Astrocyte (in vitro differentiated cells and primary cell): ENCODE measurements around the gene HOXC6. TPM values are rescaled to one million over a fixed set of nuclear protein-coding genes. Genes with fewer than 3 reads are reported as not detected.

Experiments used
- DNase-seq: peaks from one replicate; pipeline ENCODE4 v3.0.0-alpha.2; 2010; ENCODE audit warnings: low read depth
- FAIRE-seq: peaks from 2 replicates; lab custom pipeline; 2011; peaks lifted over from hg19 to GRCh38; lab: Jason Lieb, UNC
- H2AFZ ChIP-seq: 2 replicates; pipeline ENCODE4 v1.6.0; 2012; ENCODE audit warnings: low read depth, low read length, inconsistent platforms
- H3K27ac ChIP-seq: 2 replicates; pipeline ENCODE4 v1.5.1; 2011; ENCODE audit warnings: low read depth, low read length, inconsistent platforms
- H3K27me3 ChIP-seq: 2 replicates; pipeline ENCODE4 v1.6.0; 2011; ENCODE audit warnings: low read length, inconsistent platforms; ENCODE audit not compliant: insufficient read depth
- H3K36me3 ChIP-seq: 2 replicates; pipeline ENCODE4 v1.5.1; 2011; ENCODE audit warnings: low read length, inconsistent platforms; ENCODE audit not compliant: insufficient read depth
- H3K4me1 ChIP-seq: 2 replicates; pipeline ENCODE4 v1.5.1; 2011; ENCODE audit warnings: low read length, inconsistent platforms; ENCODE audit not compliant: insufficient read depth
- H3K4me2 ChIP-seq: 2 replicates; pipeline ENCODE4 v1.6.0; 2012; ENCODE audit warnings: low read length, inconsistent platforms
- H3K4me3 ChIP-seq: 2 replicates; pipeline ENCODE4 v1.5.1; 2011; ENCODE audit warnings: low read depth, mild to moderate bottlenecking, low read length, inconsistent platforms; ENCODE audit not compliant: insufficient read depth
- H3K79me2 ChIP-seq: 2 replicates; pipeline ENCODE4 v1.6.0; 2012; ENCODE audit warnings: mild to moderate bottlenecking, low read length, inconsistent platforms; ENCODE audit not compliant: insufficient read depth
- H3K9ac ChIP-seq: 2 replicates; pipeline ENCODE4 v1.6.0; 2012; ENCODE audit warnings: mild to moderate bottlenecking, low read length, inconsistent platforms
- H3K9me3 ChIP-seq: 2 replicates; pipeline ENCODE4 v1.5.1; 2012; ENCODE audit warnings: low read depth, mild to moderate bottlenecking, low read length, inconsistent platforms; ENCODE audit not compliant: insufficient read depth
- H4K20me1 ChIP-seq: 2 replicates; pipeline ENCODE4 v1.6.0; 2012; ENCODE audit warnings: low read length, inconsistent platforms; ENCODE audit not compliant: insufficient read depth
- H3K27ac Mint-ChIP-seq: one replicate; pipeline ENCODE4 v1.8.0; 2021; ENCODE audit warnings: mild to moderate bottlenecking, mixed read lengths; ENCODE audit not compliant: unreplicated experiment
- H3K27me3 Mint-ChIP-seq: one replicate; pipeline ENCODE4 v1.8.0; 2021; ENCODE audit warnings: low read depth, mixed read lengths; ENCODE audit not compliant: unreplicated experiment
- H3K36me3 Mint-ChIP-seq: one replicate; pipeline ENCODE4 v1.8.0; 2021; ENCODE audit warnings: low read depth, mixed read lengths; ENCODE audit not compliant: unreplicated experiment
- H3K4me1 Mint-ChIP-seq: one replicate; pipeline ENCODE4 v1.8.0; 2021; ENCODE audit warnings: low read depth, mixed read lengths; ENCODE audit not compliant: unreplicated experiment
- H3K4me3 Mint-ChIP-seq: one replicate; pipeline ENCODE4 v1.8.0; 2021; ENCODE audit warnings: mild to moderate bottlenecking, moderate library complexity, mixed read lengths; ENCODE audit not compliant: unreplicated experiment
- H3K9me3 Mint-ChIP-seq: one replicate; pipeline ENCODE4 v1.8.0; 2021; ENCODE audit warnings: mild to moderate bottlenecking, mixed read lengths; ENCODE audit not compliant: unreplicated experiment
- EZH2 ChIP-seq: IDR thresholded peaks from 2 replicates; pipeline ENCODE4 v1.6.1; 2012; ENCODE audit warnings: mild to moderate bottlenecking, low read length, inconsistent platforms; ENCODE audit not compliant: insufficient read depth
- total RNA-seq: library from RNA; stranded (reverse); gene quantifications from 2 replicates; pipeline ENCODE4 v1.2.1, GENCODE V29; 2021
- TF ChIP-seq, protein P1 (sequence below): IDR thresholded peaks from 2 replicates; pipeline ENCODE4 v1.5.1; 2011; ENCODE audit warnings: low read depth, mild to moderate bottlenecking, inconsistent platforms, low read length, moderate library complexity; ENCODE audit not compliant: insufficient read depth

HOXC6 gene
- total RNA-seq, 1 donor from 2014 or later, result not detected

DNA sequence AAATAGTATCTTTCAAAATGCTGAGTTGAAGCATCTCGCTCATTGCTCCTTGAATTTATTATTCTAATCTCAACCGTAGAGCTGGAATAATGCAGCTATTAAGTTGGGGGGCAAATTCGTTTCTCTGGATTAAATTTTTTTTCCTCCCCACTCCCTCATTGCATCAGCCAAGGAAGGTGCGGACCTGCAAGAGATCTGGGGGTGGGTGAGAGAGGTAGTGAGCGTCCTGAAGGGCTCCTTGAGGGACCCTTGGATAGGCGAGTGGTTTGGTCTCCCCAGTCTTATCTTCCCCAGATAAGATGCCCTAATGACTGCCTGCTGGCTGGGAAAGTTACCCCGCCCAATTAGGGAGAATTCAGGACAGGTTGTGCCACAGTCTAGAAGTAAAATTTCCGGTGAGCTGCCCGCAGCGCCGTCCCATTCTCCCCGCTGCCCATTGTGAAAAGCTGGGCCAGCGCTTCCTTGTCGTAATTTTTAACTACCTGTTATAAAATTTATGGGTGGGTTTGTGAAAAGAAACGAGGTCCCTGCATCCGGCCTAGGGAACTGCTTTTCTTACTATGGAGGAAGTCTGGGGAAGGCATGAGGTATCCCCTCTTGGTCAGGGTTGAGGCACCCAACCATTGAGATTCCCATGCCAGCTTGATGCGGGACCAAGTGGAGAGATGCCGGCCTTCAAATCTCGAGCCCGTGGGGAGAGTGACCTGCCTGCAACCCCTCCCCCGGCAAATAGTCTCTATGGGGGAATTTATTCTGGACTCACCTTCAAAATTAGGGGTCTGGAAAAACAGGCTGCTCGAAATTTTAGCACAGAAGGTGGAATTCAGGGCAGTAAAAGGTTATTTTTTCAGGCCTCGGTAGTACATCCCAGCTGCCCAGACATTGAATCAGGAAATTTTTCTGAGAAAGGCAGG, 13.0 kb upstream of the HOXC6 start:
- Histone ChIP-seq H3K4me3 (no peak overlapping the region), H3K9ac (no peak overlapping the region), H3K27me3 (peaks cover 84% of the 10 kb centered on the region), H3K27ac (no peak overlapping the region), H2AFZ (no peak overlapping the region), H3K79me2 (no peaks in the 10 kb centered on the region), H3K36me3 (no peaks in the 10 kb centered on the region), H3K9me3 (no peaks in the 10 kb centered on the region), H3K4me1 (no peaks in the 10 kb centered on the region), H3K4me2 (no peak overlapping the region), H4K20me1 (no peaks in the 10 kb centered on the region)
- TF ChIP-seq, protein P1, sequence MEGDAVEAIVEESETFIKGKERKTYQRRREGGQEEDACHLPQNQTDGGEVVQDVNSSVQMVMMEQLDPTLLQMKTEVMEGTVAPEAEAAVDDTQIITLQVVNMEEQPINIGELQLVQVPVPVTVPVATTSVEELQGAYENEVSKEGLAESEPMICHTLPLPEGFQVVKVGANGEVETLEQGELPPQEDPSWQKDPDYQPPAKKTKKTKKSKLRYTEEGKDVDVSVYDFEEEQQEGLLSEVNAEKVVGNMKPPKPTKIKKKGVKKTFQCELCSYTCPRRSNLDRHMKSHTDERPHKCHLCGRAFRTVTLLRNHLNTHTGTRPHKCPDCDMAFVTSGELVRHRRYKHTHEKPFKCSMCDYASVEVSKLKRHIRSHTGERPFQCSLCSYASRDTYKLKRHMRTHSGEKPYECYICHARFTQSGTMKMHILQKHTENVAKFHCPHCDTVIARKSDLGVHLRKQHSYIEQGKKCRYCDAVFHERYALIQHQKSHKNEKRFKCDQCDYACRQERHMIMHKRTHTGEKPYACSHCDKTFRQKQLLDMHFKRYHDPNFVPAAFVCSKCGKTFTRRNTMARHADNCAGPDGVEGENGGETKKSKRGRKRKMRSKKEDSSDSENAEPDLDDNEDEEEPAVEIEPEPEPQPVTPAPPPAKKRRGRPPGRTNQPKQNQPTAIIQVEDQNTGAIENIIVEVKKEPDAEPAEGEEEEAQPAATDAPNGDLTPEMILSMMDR, result no peak
- TF ChIP-seq EZH2, result peak; percentile 54
- no peak overlapping the region for H3K27ac Mint-ChIP-seq
- H3K36me3 Mint-ChIP-seq, result no peaks in the 10 kb centered on the region
- no peak overlapping the region for H3K4me3 Mint-ChIP-seq
- peaks cover 18% of the 10 kb centered on the region for H3K9me3 Mint-ChIP-seq
- peaks cover 84% of the 10 kb centered on the region for H3K27me3 Mint-ChIP-seq
- DNase-seq (no peak), FAIRE-seq (no peak)
- H3K4me1 Mint-ChIP-seq, result no peaks in the 10 kb centered on the region

DNA sequence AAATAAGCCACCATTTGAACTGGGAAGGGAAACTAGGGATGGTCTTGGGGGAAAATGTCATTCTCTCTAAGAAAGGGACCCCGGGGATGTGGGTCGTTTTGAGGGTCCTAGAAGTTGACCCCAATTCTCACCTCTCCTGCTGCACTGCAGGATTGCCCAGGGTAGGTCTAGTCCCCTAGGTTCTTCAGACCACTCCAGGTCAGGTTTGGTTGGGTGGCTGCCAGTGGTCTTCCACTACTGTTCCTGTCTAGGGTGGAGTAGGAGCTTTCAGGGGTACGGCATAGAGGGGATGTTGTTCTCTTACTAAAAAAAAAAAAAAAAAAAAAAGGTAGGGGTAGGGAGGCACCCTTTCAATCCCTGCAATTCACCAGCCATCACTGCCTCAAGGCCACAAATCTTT, 12.2 kb upstream of the HOXC6 start:
- Mint-ChIP-seq H3K9me3 (peaks cover 18% of the 10 kb centered on the region), H3K4me3 (no peak overlapping the region), H3K27ac (no peak overlapping the region), H3K4me1 (no peaks in the 10 kb centered on the region), H3K27me3 (peaks cover 84% of the 10 kb centered on the region), H3K36me3 (no peaks in the 10 kb centered on the region)
- Histone ChIP-seq H3K9ac (no peak overlapping the region), H2AFZ (no peak overlapping the region), H3K36me3 (no peaks in the 10 kb centered on the region), H3K4me2 (no peak overlapping the region), H3K9me3 (no peaks in the 10 kb centered on the region), H3K27ac (no peak overlapping the region), H3K4me3 (no peak overlapping the region), H3K27me3 (peaks cover 84% of the 10 kb centered on the region), H3K4me1 (no peaks in the 10 kb centered on the region), H3K79me2 (no peaks in the 10 kb centered on the region), H4K20me1 (no peaks in the 10 kb centered on the region)
- TF ChIP-seq, protein P1, result no peak
- TF ChIP-seq EZH2, result no peak
- FAIRE-seq (no peak), DNase-seq (no peak)

DNA sequence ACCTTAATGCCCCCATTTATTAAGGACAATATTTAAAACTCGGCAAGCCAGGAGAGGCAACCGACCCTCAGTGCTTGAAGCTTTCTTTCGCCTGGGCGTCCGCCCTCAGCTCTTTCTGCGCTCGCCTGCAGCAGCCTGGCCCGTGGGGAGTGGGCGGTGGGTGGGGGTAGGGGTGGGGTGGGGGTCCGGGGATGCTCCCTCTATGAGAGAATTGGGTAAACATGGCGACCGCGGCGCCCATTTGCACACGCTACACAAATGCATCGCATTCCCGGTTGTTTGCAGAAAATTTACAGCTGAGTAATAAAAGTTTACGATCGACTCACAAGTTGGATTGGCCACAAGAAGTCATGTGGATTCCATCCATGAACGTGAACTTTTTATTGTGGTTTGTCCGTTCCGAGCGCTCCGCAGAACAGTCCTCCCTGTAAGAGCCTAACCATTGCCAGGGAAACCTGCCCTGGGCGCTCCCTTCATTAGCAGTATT, 11.7 kb upstream of the HOXC6 start:
- DNase-seq (no peak), FAIRE-seq (no peak)
- Histone ChIP-seq H3K4me2 (no peak overlapping the region), H3K9ac (no peak overlapping the region), H3K79me2 (no peaks in the 10 kb centered on the region), H2AFZ (no peak overlapping the region), H3K27me3 (peaks cover 83% of the 10 kb centered on the region), H3K27ac (no peak overlapping the region), H3K4me3 (no peak overlapping the region), H3K9me3 (no peaks in the 10 kb centered on the region), H3K36me3 (no peaks in the 10 kb centered on the region), H3K4me1 (no peaks in the 10 kb centered on the region), H4K20me1 (no peaks in the 10 kb centered on the region)
- Mint-ChIP-seq H3K9me3 (peaks cover 19% of the 10 kb centered on the region), H3K4me1 (no peaks in the 10 kb centered on the region), H3K36me3 (no peaks in the 10 kb centered on the region), H3K27me3 (peaks cover 84% of the 10 kb centered on the region), H3K27ac (no peak overlapping the region), H3K4me3 (no peak overlapping the region)
- TF ChIP-seq, protein P1, result no peak
- TF ChIP-seq EZH2, result no peak
